HG02885 (cell line): Measurements from ENCODE around the gene PDE4C.
"Not testable (repeated sequence)": the region's sequence is repeated elsewhere in the genome, so short reads cannot be mapped to it uniquely, and the experiment has no call there.

Source experiments
- ATAC-seq: cut with Tn5 transposase; IDR thresholded peaks from one replicate; pipeline ENCODE4 v1.9.1; 2021; ENCODE audit warnings: mild to moderate bottlenecking; ENCODE audit not compliant: unreplicated experiment, poor library complexity

PDE4C gene

GRCh38 chr19:18224525-18225354 is 1.5 kb downstream of the PDE4C start:
- peak; percentile 91 for ATAC-seq

DNA sequence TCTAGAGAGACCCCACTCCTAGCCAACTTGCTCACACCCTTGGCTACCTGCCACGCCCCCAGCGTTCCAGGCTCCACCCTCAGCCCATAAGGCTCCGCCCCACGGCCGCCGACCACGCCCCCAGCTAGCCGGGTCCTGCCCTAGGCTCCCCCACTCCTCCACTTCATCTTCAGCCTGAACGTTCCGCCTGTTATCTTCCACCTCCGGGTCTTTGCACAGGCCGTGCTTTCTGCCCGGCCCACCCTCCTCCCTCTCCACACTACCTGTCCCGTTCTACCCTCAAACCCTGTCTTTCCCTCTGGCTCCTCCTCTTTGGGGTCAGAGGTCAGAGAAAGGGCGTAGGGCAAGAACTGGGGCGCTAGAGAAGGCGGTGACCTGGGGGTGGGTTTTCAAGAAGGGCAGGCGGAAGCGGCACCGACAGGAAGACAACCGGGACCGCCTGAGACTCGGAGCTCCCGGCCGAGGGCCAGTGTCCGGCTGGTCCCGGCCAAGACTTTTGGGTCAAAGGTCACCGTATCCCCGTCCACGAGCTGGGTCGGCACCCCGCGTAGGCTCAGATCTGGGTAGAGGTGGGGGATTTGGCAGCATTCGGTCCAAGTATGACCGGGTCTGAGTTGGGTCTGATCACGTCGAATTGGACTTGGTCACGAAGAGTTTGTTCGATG is 2.2 kb downstream of the PDE4C start:
- peak; percentile 35 for ATAC-seq

DNA sequence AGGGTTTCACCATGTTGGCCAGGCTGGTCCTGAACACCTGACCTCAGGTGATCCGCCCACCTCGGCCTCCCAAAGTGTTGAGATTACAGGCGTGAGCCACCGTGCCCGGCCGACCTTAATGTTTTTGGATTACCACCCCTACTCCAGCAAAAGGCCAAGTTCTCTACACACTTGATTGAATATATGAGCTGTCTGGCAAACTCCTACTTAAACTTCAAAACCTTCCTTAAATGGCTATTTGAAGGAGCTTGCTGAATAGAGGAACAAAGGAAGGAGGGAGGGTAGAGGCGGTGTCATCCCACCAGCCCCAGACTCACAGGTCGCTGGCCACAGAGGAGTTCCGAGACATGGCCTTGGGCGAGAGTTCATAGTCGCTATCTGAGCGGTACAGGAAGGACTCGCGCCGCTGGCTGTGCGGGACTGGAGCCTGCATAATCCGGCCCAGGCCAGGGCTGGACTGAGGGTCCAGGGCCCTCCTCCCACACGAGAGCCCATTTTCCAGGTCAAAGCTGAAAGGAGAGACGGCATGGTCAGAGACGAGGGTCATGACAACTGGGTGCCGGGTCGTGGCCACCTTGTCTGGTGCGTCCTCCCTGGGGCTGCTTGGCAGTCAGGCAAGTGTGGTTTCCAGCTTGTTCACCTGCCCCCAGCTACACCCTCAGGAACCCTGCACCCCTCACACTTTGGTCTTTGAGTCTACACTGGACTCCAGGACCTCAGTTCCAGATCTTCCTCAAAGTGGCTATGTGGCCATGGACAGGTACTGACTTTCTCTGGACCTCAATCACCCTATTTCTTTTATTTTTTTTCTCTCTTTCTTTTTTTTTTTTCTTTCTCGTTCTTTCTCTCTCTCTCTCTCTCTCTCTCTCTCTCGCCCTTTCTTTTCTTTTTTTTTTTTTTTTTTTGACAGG is 4.2 kb downstream of the PDE4C start:
- no peak for ATAC-seq

DNA sequence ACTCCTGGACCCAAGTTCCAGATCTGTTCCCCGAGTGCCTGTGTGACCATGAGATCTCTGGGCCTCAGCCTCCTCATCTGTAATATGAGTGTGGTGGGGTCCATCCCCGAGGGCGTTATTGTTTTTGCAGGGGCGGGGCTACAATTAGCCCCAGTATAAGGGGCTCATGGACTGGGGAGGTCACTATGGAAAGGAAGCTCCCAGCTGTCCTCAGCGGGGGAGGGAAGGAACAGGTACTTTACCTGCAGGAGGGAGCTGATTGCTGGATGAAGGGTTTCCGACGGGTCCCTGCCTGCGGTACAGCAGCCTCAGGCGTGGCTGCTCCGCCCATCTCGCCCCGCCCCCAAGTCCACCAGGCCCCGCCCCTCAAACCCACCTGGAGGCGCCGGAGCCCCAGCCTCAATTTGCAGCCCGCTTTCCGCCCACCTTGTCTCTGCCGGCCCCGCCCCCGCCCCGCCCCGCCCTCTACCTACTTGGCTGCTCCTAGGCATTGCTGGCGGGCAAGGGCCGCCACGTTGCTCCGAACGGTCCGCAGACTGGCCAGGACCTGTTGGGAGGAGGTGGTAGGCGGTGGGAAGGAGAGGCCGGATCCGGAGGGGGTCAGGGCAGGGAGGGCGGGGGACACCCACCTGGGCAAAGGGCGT is 5.5 kb downstream of the PDE4C start:
- no peak for ATAC-seq

DNA sequence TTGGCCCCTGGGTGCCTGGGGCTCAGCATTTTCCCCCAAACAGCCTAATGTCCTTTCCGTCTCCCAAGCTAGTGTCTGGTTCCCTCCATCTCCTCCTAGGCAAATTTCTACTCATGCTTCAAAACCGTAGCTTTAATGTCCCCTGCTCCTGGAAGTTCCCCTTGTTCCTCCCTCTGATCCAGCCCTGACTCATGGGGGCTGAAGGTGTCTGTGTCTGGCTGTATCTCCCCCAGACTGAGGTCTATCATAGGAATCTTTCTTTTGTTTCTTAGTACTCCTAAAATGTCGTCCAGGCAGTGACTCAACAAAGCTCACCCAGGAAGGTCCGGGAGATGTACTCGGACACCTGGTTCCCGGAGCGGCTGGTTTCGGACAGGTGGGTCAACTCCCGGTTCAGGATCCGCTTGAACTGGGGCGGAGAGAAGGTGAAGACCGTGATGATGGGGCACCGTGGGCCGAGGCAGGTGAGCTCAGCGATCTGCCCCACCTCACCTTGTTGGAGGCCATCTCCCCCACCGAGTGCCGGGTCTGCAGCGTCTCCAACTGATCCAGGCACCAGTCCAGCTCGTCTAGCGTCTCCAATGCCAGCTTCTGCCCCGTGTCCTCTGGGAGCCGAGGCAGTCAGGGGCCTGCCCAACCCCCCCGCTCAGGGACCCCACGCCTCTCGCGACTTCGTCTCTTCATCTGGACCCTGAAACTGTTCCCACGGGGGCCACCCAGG is 6.2 kb downstream of the PDE4C start:
- ATAC-seq, result no peak

DNA sequence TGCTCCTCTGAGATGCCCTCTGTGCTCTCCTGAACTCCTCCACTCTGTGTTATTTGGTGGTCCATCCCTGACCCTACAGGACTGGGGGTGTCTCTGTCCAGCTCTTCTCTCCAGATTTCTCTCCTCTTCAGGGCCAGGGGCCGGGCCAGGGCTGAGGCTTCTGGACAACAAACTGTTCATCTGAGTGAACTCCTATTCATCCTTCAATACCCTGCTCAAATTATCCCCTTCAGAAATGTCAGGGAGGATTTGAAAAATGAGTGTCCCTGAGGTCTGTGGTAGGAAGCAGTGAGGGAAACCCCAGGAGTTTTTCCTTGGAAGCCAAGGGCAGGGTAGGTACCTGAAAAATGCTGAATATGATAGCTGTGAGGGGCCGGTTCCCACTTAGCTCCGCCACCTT is 7.6 kb downstream of the PDE4C start:
- no peak for ATAC-seq

- ATAC-seq, result no peak
These were observed 8.1 kb downstream of the PDE4C start for GRCh38 chr19:18218159-18218558.

DNA sequence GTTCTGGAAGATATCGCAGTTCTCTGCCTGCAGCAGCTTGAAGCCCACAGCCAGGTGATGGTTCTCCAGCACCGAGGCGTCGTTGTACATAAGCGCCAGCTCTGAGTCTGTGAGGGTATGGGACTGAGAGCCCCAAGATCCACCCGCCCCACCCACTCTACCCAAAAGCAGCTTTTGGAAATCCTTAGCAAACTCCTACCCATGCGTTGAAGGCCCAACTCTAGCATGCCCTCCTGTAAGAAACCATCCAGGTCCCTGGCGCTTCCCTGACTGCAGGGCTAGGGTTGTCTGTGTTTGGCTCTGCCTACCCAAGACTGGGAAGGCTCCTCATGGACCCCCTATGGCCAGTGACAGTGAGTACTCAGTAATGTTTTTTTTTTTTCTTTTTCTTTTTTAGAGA is 9.4 kb downstream of the PDE4C start:
- no peak for ATAC-seq

GRCh38 chr19:18214779-18215433 is 11.3 kb downstream of the PDE4C start:
- no peak for ATAC-seq

DNA sequence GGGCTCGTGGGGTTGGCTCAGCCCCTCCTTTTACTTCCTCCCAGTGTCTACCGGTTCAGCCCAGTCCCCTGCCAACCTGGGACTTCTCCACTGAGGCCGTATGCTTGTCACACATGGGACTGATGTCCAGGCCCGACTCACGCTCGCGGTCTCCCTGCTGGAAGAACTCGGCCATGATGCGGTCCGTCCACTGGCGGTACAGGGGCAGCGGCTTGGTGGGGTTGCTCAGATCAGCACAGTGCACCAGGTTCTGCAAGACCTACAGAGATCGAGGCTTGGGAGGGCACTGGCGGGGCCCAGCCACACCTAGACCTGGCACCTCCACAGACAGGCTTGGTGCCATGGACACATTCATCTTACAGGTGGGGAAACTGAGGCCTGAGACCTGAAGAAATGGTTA is 14.6 kb downstream of the PDE4C start:
- ATAC-seq, result no peak

DNA sequence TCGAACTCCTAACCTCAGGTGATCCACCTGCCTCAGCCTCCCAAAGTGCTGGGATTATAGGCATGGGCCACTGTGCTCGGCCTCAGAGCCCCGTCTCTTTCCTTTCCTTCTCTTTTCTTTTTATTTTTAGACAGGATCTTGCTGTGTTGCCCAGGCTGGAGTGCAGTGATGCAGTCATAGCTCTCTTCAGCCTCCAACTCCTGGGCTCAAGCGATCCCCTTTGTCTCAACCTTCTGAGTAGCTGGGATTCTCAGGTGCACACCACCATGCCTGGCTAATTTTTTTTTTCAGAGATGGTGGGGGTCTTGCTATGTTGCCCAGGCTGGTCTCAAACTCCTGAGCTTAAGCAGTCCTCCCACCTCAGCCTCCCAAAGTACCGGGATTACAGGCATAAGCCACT is 16.3 kb downstream of the PDE4C start:
- ATAC-seq, result not testable (repeated sequence)

DNA sequence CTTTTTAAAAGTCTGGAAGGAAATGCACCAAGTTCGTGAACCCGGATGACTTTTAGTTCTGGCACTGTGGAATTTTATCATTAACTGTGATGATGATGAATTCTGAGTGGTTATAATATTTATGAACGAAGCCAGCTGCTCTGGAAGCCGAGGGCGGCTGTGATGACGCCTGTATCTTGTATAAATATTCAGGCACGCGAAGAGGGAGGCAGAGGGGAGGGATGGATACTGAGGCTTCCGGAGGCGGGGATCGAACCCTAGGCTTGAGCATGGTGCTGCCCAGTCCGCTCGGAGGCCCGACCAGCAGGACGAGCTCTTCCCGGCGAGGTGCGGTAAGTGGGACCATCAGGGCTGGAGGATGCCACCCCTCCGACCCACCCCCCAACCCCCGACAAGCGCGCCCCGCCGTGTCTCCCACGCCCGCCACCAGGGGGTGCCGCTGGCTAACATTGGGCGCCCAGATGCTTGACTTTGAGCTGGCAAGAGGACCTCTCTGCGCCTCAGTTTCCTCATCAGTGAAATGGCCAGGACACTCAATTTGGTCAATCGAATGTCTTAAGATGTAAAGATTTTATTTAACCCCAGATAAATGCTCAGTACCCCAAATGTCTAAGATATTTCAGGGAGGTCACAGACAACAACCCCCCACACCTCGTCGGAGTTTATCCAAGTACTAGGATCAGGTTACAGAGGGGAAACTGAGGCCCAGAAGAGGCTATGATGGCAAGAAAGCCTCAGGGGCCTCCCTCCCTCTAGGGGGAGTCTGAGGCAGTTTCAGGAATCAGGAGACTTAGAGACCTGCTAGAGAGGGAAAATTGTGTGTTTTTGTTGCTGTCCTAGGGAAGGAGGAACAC is 17.9 kb downstream of the PDE4C start:
- ATAC-seq, result no peak

- no peak for ATAC-seq
These were observed 20.2 kb downstream of the PDE4C start for GRCh38 chr19:18206018-18206417.

GRCh38 chr19:18205200-18205892 is 20.9 kb downstream of the PDE4C start:
- ATAC-seq, result no peak

- ATAC-seq, result peak; percentile 12
These were observed 21.6 kb downstream of the PDE4C start for GRCh38 chr19:18204394-18205199.

- ATAC-seq, result peak; percentile 89
These were observed 22.3 kb downstream of the PDE4C start, which contains the start of gene RAB3A for GRCh38 chr19:18203863-18204393. Gene RAB3A (minus strand): TSS chr19:18204042. CDS start chr19:18202740, 1,302 bp downstream.
